Measurements from ENCODE around the gene ZFP36L1. TPM values are rescaled to one million over a fixed set of nuclear protein-coding genes. Genes with fewer than 3 reads are reported as not detected.
A peak's percentile ranks its signal among the peaks of the same experiment; 100 is the strongest.

The ZFP36L1 gene
- total RNA-seq, 1 donor from 2014 or later, result 462 TPM

- peak; percentile 49 for DNase-seq (ENCODE audit: low read depth)
These were observed 23.5 kb upstream of the ZFP36L1 start for GRCh38 chr14:68816183-68816942.

GRCh38 chr14:68815298-68816182 lies 22.7 kb upstream of the ZFP36L1 start:
- no peak for DNase-seq (ENCODE audit: low read depth)

- DNase-seq (ENCODE audit: low read depth), result peak; percentile 98
These were observed 21.9 kb upstream of the ZFP36L1 start for GRCh38 chr14:68814539-68815297.

- no peak for DNase-seq (ENCODE audit: low read depth)
These were observed 21.3 kb upstream of the ZFP36L1 start for GRCh38 chr14:68814238-68814538.

- DNase-seq (ENCODE audit: low read depth), result no peak
These were observed 20.5 kb upstream of the ZFP36L1 start for GRCh38 chr14:68813318-68813838.

- DNase-seq (ENCODE audit: low read depth), result no peak
These were observed 18.3 kb upstream of the ZFP36L1 start for GRCh38 chr14:68811171-68811570.

- no peak for DNase-seq (ENCODE audit: low read depth)
These were observed 17.6 kb upstream of the ZFP36L1 start for GRCh38 chr14:68810173-68811153.

- DNase-seq (ENCODE audit: low read depth), result no peak
These were observed 16.7 kb upstream of the ZFP36L1 start for GRCh38 chr14:68809524-68809923.

- no peak for DNase-seq (ENCODE audit: low read depth)
These were observed 16.0 kb upstream of the ZFP36L1 start for GRCh38 chr14:68808696-68809480.

- no peak for DNase-seq (ENCODE audit: low read depth)
These were observed 15.1 kb upstream of the ZFP36L1 start for GRCh38 chr14:68807987-68808386.

GRCh38 chr14:68807148-68807600 lies 14.3 kb upstream of the ZFP36L1 start:
- DNase-seq (ENCODE audit: low read depth), result peak; percentile 78

- DNase-seq (ENCODE audit: low read depth), result peak; percentile 61
These were observed 13.8 kb upstream of the ZFP36L1 start for GRCh38 chr14:68806526-68807147.

GRCh38 chr14:68805414-68805813 lies 12.5 kb upstream of the ZFP36L1 start:
- DNase-seq (ENCODE audit: low read depth), result no peak

GRCh38 chr14:68801631-68802030 lies 8.8 kb upstream of the ZFP36L1 start:
- DNase-seq (ENCODE audit: low read depth), result no peak

- DNase-seq (ENCODE audit: low read depth), result no peak
These were observed 8.1 kb upstream of the ZFP36L1 start for GRCh38 chr14:68800953-68801352.

- DNase-seq (ENCODE audit: low read depth), result no peak
These were observed 7.5 kb upstream of the ZFP36L1 start for GRCh38 chr14:68800390-68800789.

- DNase-seq (ENCODE audit: low read depth), result no peak
These were observed 5.8 kb upstream of the ZFP36L1 start for GRCh38 chr14:68798621-68799020.

GRCh38 chr14:68797121-68797670 lies 4.3 kb upstream of the ZFP36L1 start:
- DNase-seq (ENCODE audit: low read depth), result no peak

GRCh38 chr14:68796418-68797101 lies 3.7 kb upstream of the ZFP36L1 start:
- DNase-seq (ENCODE audit: low read depth), result no peak
